Neural progenitor cell (in vitro differentiated cells): Measurements from ENCODE around the gene MAPKBP1. TPM values are rescaled to one million over a fixed set of nuclear protein-coding genes. Genes with fewer than 3 reads are reported as not detected.

Source experiments
- DNase-seq: peaks from one replicate; pipeline ENCODE4 v3.0.0-alpha.2; 2016; ENCODE audit warnings: low spot score
- H2AFZ ChIP-seq: fragments of 200-600 bp; sonication (generic); replicated peaks from 2 replicates; pipeline ENCODE4 v1.6.1; 2016; ENCODE audit warnings: antibody characterized with exemption
- H3F3A ChIP-seq: fragments of 200-600 bp; sonication (generic); 2 replicates; pipeline ENCODE4 v1.6.1; 2016; ENCODE audit warnings: antibody characterized with exemption, low read depth
- H3K27ac ChIP-seq: fragments of 200-600 bp; sonication (generic); 2 replicates; pipeline ENCODE4 v1.5.1; 2016; ENCODE audit warnings: mild to moderate bottlenecking
- H3K27me3 ChIP-seq: fragments of 200-600 bp; sonication (generic); 2 replicates; pipeline ENCODE4 v1.6.1; 2016; ENCODE audit warnings: mild to moderate bottlenecking, moderate library complexity
- H3K36me3 ChIP-seq: fragments of 200-600 bp; sonication (generic); 2 replicates; pipeline ENCODE4 v1.5.1; 2016
- H3K4me1 ChIP-seq: fragments of 200-600 bp; sonication (generic); 2 replicates; pipeline ENCODE4 v1.6.1; 2016; ENCODE audit warnings: mixed run types
- H3K4me2 ChIP-seq: fragments of 200-600 bp; sonication (generic); 2 replicates; pipeline ENCODE4 v1.6.1; 2016
- H3K4me3 ChIP-seq: fragments of 200-600 bp; sonication (generic); 2 replicates; pipeline ENCODE4 v1.5.1; 2016
- H3K79me2 ChIP-seq: fragments of 200-600 bp; sonication (generic); 2 replicates; pipeline ENCODE4 v1.6.1; 2016; ENCODE audit warnings: low read depth
- H3K9ac ChIP-seq: fragments of 200-600 bp; sonication (generic); 2 replicates; pipeline ENCODE4 v1.6.1; 2016
- H3K9me3 ChIP-seq: fragments of 200-600 bp; sonication (generic); 2 replicates; pipeline ENCODE4 v1.5.1; 2016; ENCODE audit warnings: low read depth
- H4K20me1 ChIP-seq: fragments of 200-600 bp; sonication (generic); 2 replicates; pipeline ENCODE4 v1.6.1; 2016; ENCODE audit warnings: low read depth
- H3K27ac Mint-ChIP-seq: 3 replicates; pipeline ENCODE4 v1.8.0; 2021; ENCODE audit warnings: mixed read lengths
- H3K27me3 Mint-ChIP-seq: 2 replicates; pipeline ENCODE4 v1.8.0; 2022; ENCODE audit warnings: low read depth, mild to moderate bottlenecking, inconsistent platforms, moderate library complexity, mixed read lengths; ENCODE audit not compliant: insufficient read depth
- H3K36me3 Mint-ChIP-seq: 3 replicates; pipeline ENCODE4 v1.8.0; 2021; ENCODE audit warnings: mixed read lengths
- H3K4me1 Mint-ChIP-seq: 3 replicates; pipeline ENCODE4 v1.8.0; 2021; ENCODE audit warnings: mixed read lengths
- H3K4me3 Mint-ChIP-seq: 3 replicates; pipeline ENCODE4 v1.8.0; 2021; ENCODE audit warnings: mild to moderate bottlenecking, moderate library complexity, mixed read lengths
- H3K9me3 Mint-ChIP-seq: 3 replicates; pipeline ENCODE4 v1.8.0; 2020; ENCODE audit warnings: mixed read lengths
- EZH2 ChIP-seq: fragments of 200-600 bp; sonication (generic); IDR thresholded peaks from 2 replicates; pipeline ENCODE4 v1.6.1; 2017; ENCODE audit warnings: antibody characterized with exemption, mild to moderate bottlenecking, moderate library complexity
- EZH2phosphoT487 ChIP-seq: fragments of 200-600 bp; sonication (generic); IDR thresholded peaks from 2 replicates; pipeline ENCODE4 v1.6.1; 2017; ENCODE audit warnings: antibody characterized with exemption
- total RNA-seq: library from RNA; depleted of rRNA; stranded (reverse); fragments of >200 nt; gene quantifications from 2 replicates; pipeline ENCODE4 v1.2.3, GENCODE V29; 2015; ENCODE audit warnings: low replicate concordance
- TF ChIP-seq, protein P1 (sequence below): fragments of 200-600 bp; sonication (generic); IDR thresholded peaks from 2 replicates; pipeline ENCODE4 v1.5.1; 2017; ENCODE audit warnings: antibody characterized with exemption, mild to moderate bottlenecking

Gene MAPKBP1
- total RNA-seq, 1 donor from 2014 or later, result 10.1 TPM

DNA sequence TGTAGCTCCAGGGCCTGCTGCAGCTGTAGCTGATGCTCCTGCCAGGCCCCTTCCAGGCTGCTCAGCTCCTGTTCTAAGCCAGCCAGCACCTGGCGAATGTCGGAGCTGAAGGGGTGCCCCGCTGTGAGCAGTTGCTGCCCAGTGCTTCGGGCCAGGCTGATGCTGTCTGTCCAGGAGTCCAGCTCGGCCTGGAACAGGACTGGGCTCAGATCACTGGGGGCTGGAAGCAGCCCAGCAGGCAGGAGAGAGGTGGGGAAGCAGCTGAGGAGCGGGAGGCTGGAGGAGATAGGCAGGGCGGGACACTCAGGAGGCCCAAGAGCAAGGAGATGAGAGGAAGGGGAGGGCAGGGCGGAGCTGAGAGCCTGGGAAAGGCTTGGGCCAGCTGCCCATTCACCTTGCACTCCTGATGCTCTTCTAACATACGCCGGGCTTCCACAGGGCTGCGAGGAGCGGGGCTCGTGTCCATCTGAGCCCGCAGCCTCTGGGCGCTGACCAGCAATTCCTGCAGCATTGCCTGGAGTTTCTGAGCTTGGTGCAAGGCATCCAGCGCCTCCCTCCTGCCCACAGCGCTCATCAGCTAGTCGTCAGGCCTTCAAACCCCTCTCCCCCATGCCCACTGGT, 87.6 kb downstream of the MAPKBP1 start:
- peak; percentile 44 for DNase-seq
- Histone ChIP-seq H3K9ac (no peak overlapping the region), H3K36me3 (no peaks in the 10 kb centered on the region), H3K27ac (no peak overlapping the region), H3K4me3 (no peak overlapping the region), H3K4me1 (peaks cover 20% of the 10 kb centered on the region), H3K4me2 (no peak overlapping the region), H3K27me3 (no peaks in the 10 kb centered on the region), H4K20me1 (no peaks in the 10 kb centered on the region), H3K79me2 (no peaks in the 10 kb centered on the region), H3K9me3 (no peaks in the 10 kb centered on the region), H2AFZ (no peak overlapping the region), H3F3A (no peaks in the 10 kb centered on the region)
- no peak for TF ChIP-seq EZH2
- no peak for TF ChIP-seq EZH2phosphoT487
- TF ChIP-seq, protein P1, sequence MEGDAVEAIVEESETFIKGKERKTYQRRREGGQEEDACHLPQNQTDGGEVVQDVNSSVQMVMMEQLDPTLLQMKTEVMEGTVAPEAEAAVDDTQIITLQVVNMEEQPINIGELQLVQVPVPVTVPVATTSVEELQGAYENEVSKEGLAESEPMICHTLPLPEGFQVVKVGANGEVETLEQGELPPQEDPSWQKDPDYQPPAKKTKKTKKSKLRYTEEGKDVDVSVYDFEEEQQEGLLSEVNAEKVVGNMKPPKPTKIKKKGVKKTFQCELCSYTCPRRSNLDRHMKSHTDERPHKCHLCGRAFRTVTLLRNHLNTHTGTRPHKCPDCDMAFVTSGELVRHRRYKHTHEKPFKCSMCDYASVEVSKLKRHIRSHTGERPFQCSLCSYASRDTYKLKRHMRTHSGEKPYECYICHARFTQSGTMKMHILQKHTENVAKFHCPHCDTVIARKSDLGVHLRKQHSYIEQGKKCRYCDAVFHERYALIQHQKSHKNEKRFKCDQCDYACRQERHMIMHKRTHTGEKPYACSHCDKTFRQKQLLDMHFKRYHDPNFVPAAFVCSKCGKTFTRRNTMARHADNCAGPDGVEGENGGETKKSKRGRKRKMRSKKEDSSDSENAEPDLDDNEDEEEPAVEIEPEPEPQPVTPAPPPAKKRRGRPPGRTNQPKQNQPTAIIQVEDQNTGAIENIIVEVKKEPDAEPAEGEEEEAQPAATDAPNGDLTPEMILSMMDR, result no peak
- Mint-ChIP-seq H3K27ac (peak overlapping the region; percentile 25), H3K36me3 (no peaks in the 10 kb centered on the region), H3K4me1 (peaks cover 44% of the 10 kb centered on the region), H3K9me3 (no peaks in the 10 kb centered on the region), H3K27me3 (peaks cover 9% of the 10 kb centered on the region), H3K4me3 (no peak overlapping the region)

DNA sequence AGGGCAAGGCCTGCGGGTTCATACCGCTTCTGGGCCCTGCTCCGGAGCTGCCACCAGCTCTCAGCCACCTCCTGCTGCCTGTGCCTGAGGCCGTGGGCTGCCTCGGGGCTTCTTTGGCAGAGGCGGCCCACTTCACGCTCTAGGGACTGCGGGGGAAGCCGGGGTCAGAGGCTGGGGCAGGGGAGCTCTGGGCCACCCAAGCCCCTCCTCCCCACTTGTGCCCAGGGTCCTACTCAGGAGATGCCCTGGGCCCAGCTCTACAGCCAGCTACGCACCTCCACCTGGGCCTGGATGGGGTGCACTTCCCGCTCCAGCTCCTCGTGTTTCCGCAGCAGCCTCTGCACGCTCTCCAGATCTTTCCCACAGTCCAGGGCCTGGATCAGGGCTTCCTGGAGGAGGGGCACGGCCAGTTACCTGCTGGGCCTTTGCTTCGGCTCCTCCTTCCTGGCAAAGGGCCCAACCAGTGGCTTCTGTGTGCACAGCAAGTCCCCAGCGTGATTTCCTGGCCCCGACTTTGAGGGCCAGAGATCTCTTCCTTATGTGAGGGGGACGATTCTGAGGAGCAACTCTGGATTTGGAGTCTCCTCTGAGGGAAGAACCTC, 88.3 kb downstream of the MAPKBP1 start:
- H3K9me3 ChIP-seq, result no peaks in the 10 kb centered on the region
- no peaks in the 10 kb centered on the region for H3K9me3 Mint-ChIP-seq
- TF ChIP-seq EZH2phosphoT487, result no peak
- no peak for TF ChIP-seq EZH2
- TF ChIP-seq, protein P1, result no peak
- H3K4me2 ChIP-seq, result no peak overlapping the region
- H3K4me1 Mint-ChIP-seq, result peaks cover 50% of the 10 kb centered on the region
- H3K4me3 ChIP-seq, result no peak overlapping the region
- no peak for DNase-seq
- H3K27me3 Mint-ChIP-seq, result peaks cover 13% of the 10 kb centered on the region
- H3F3A ChIP-seq, result no peaks in the 10 kb centered on the region
- H2AFZ ChIP-seq, result peak overlapping the region; percentile 50
- no peak overlapping the region for H3K9ac ChIP-seq
- no peaks in the 10 kb centered on the region for H4K20me1 ChIP-seq
- no peak overlapping the region for H3K27ac ChIP-seq
- H3K4me3 Mint-ChIP-seq, result no peak overlapping the region
- peaks cover 22% of the 10 kb centered on the region for H3K4me1 ChIP-seq
- H3K36me3 ChIP-seq, result no peaks in the 10 kb centered on the region
- no peaks in the 10 kb centered on the region for H3K36me3 Mint-ChIP-seq
- H3K79me2 ChIP-seq, result no peaks in the 10 kb centered on the region
- no peaks in the 10 kb centered on the region for H3K27me3 ChIP-seq
- peak overlapping the region; percentile 93 for H3K27ac Mint-ChIP-seq

DNA sequence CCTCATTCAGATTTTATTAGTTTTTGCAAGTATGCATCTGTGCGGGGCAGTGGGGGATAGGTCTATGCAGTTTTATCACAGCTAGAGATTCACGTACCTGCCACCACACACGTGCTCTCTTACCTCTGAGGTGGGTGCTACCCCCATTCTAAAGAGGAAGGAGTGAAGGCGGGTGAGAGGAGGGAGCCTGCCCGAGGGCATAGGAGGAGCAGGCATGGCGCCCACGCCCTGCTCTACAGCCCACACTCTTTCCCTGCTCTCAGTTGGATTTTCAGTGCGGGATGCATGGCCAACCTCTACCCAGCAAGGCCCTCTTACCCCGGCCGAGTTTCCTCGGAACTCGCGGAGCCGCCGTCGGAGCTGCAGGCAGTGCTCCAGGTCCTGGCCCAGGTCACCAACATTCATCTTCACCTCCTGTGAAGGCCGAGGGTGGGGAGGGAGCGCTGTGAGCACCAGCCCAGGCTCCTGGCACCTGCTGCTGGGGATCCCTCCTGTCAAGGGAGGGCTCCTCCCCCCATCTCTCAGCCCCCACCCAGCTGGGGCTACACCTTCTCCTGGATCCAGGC, 91.3 kb downstream of the MAPKBP1 start:
- Mint-ChIP-seq H3K4me3 (no peak overlapping the region), H3K27me3 (peaks cover 15% of the 10 kb centered on the region), H3K36me3 (no peaks in the 10 kb centered on the region), H3K27ac (no peak overlapping the region), H3K4me1 (peaks cover 53% of the 10 kb centered on the region), H3K9me3 (no peaks in the 10 kb centered on the region)
- Histone ChIP-seq H3K27ac (no peak overlapping the region), H2AFZ (no peak overlapping the region), H3K9me3 (no peaks in the 10 kb centered on the region), H3K36me3 (no peaks in the 10 kb centered on the region), H3F3A (no peaks in the 10 kb centered on the region), H3K4me3 (no peak overlapping the region), H4K20me1 (no peaks in the 10 kb centered on the region), H3K9ac (no peak overlapping the region), H3K27me3 (no peaks in the 10 kb centered on the region), H3K79me2 (no peaks in the 10 kb centered on the region), H3K4me2 (peak overlapping the region; percentile 27), H3K4me1 (peaks cover 22% of the 10 kb centered on the region)
- DNase-seq, result no peak
- TF ChIP-seq EZH2 (no peak), EZH2phosphoT487 (no peak)
- TF ChIP-seq, protein P1, result no peak
